Endothelial cell (in vitro differentiated cells): Measurements from ENCODE around the gene GRAP2. TPM values are rescaled to one million over a fixed set of nuclear protein-coding genes. Genes with fewer than 3 reads are reported as not detected.
"Not testable (repeated sequence)": the region's sequence is repeated elsewhere in the genome, so short reads cannot be mapped to it uniquely, and the experiment has no call there.

Experiments
- DNase-seq: peaks from one replicate; pipeline ENCODE4 v3.0.0; 2021; ENCODE audit warnings: low spot score
- H3K27ac Mint-ChIP-seq: one replicate; pipeline ENCODE4 v1.8.0; 2021; ENCODE audit warnings: mixed read lengths, inconsistent platforms; ENCODE audit not compliant: unreplicated experiment
- H3K27me3 Mint-ChIP-seq: one replicate; pipeline ENCODE4 v1.8.0; 2021; ENCODE audit warnings: mild to moderate bottlenecking, moderate library complexity, mixed read lengths, inconsistent platforms; ENCODE audit not compliant: unreplicated experiment
- H3K36me3 Mint-ChIP-seq: one replicate; pipeline ENCODE4 v1.8.0; 2021; ENCODE audit warnings: mild to moderate bottlenecking, low read depth, mixed read lengths, inconsistent platforms; ENCODE audit not compliant: unreplicated experiment
- H3K4me1 Mint-ChIP-seq: one replicate; pipeline ENCODE4 v1.8.0; 2021; ENCODE audit warnings: mild to moderate bottlenecking, mixed read lengths, inconsistent platforms; ENCODE audit not compliant: unreplicated experiment
- H3K4me3 Mint-ChIP-seq: one replicate; pipeline ENCODE4 v1.8.0; 2021; ENCODE audit warnings: mild to moderate bottlenecking, mixed read lengths, inconsistent platforms; ENCODE audit not compliant: unreplicated experiment
- H3K9me3 Mint-ChIP-seq: one replicate; pipeline ENCODE4 v1.8.0; 2021; ENCODE audit warnings: mixed read lengths, inconsistent platforms; ENCODE audit not compliant: unreplicated experiment
- CTCF ChIP-seq: fragments of 200-600 bp; sonication (generic); IDR thresholded peaks from one replicate; pipeline ENCODE4 v1.5.0; 2021; ENCODE audit warnings: antibody characterized with exemption; ENCODE audit not compliant: unreplicated experiment
- total RNA-seq: library from RNA; stranded (reverse); fragmentation: NEBNext Ultra II Directional; extraction: Animal tissue kit (Norgen Biotek cat#: 25700); gene quantifications from one replicate; pipeline ENCODE4 v1.2.1, GENCODE V29; 2021; ENCODE audit not compliant: unreplicated experiment

GRAP2 gene
- total RNA-seq, 1 donor from 2014 or later: 20.5 TPM

GRCh38 chr22:39859903-39860588 lies 40.8 kb upstream of the GRAP2 start:
- no peaks in the 10 kb centered on the region for H3K27me3 Mint-ChIP-seq
- TF ChIP-seq CTCF: no peak
- no peaks in the 10 kb centered on the region for H3K4me1 Mint-ChIP-seq
- H3K9me3 Mint-ChIP-seq: no peaks in the 10 kb centered on the region
- H3K27ac Mint-ChIP-seq: no peak overlapping the region
- H3K4me3 Mint-ChIP-seq: no peak overlapping the region
- no peaks in the 10 kb centered on the region for H3K36me3 Mint-ChIP-seq
- DNase-seq: no peak

- no peak for TF ChIP-seq CTCF
- Mint-ChIP-seq H3K9me3 (no peaks in the 10 kb centered on the region), H3K27me3 (no peaks in the 10 kb centered on the region), H3K27ac (no peak overlapping the region), H3K4me1 (no peaks in the 10 kb centered on the region), H3K36me3 (no peaks in the 10 kb centered on the region), H3K4me3 (no peak overlapping the region)
- no peak for DNase-seq
These were observed 32.1 kb upstream of the GRAP2 start for GRCh38 chr22:39868741-39869140.

- not testable (repeated sequence) for H3K27ac Mint-ChIP-seq, H3K4me3 Mint-ChIP-seq, H3K27me3 Mint-ChIP-seq, H3K4me1 Mint-ChIP-seq, DNase-seq, H3K9me3 Mint-ChIP-seq, H3K36me3 Mint-ChIP-seq
These were observed 31.1 kb upstream of the GRAP2 start for GRCh38 chr22:39869797-39870196.

GRCh38 chr22:39871008-39871798 lies 29.7 kb upstream of the GRAP2 start:
- Mint-ChIP-seq H3K4me1 (no peaks in the 10 kb centered on the region), H3K9me3 (no peaks in the 10 kb centered on the region), H3K36me3 (no peaks in the 10 kb centered on the region), H3K4me3 (no peak overlapping the region), H3K27ac (no peak overlapping the region), H3K27me3 (no peaks in the 10 kb centered on the region)
- no peak for TF ChIP-seq CTCF
- DNase-seq: no peak

- TF ChIP-seq CTCF: no peak
- H3K4me3 Mint-ChIP-seq: no peak overlapping the region
- no peak for DNase-seq
- H3K4me1 Mint-ChIP-seq: no peaks in the 10 kb centered on the region
- no peaks in the 10 kb centered on the region for H3K27me3 Mint-ChIP-seq
- no peaks in the 10 kb centered on the region for H3K9me3 Mint-ChIP-seq
- no peaks in the 10 kb centered on the region for H3K36me3 Mint-ChIP-seq
- no peak overlapping the region for H3K27ac Mint-ChIP-seq
These were observed 28.3 kb upstream of the GRAP2 start for GRCh38 chr22:39872548-39872947.
